BJ (cell line): ENCODE measurements around the gene CLCF1. TPM values are rescaled to one million over a fixed set of nuclear protein-coding genes. Genes with fewer than 3 reads are reported as not detected.

ENCODE experiments used
- CTCF ChIA-PET: fragments of 350-600 bp; formaldehyde crosslinking; extraction: SDS; loops from one replicate; lab custom pipeline; 2021; ENCODE audit warnings: antibody characterized with exemption, inconsistent platforms; lab: Yijun Ruan, JAX
- POLR2A ChIA-PET: fragments of 300-600 bp; sonication (Branson Sonifier 250); formaldehyde crosslinking; extraction: SDS; loops from one replicate; lab custom pipeline; 2021; ENCODE audit warnings: antibody characterized with exemption; lab: Charles Lee
- DNase-seq: peaks from one replicate; pipeline ENCODE4 v3.0.0-alpha.2; 2011; ENCODE audit warnings: low read depth
- H3K27me3 ChIP-seq: 2 replicates; pipeline ENCODE4 v1.6.0; 2011; ENCODE audit warnings: low read length; ENCODE audit not compliant: control insufficient read depth, insufficient read depth
- H3K36me3 ChIP-seq: 2 replicates; pipeline ENCODE4 v1.5.1; 2011; ENCODE audit warnings: low read length; ENCODE audit not compliant: control insufficient read depth, insufficient read depth
- H3K4me3 ChIP-seq: 2 replicates; pipeline ENCODE4 v1.5.1; 2011; ENCODE audit warnings: low read depth, mild to moderate bottlenecking, control low read depth, low read length
- polyA plus RNA-seq: library from polyadenylated mRNA; depleted of rRNA; stranded (reverse); fragments of >200 nt; gene quantifications from 2 replicates; pipeline ENCODE4 v1.2.3, GENCODE V29; 2011
- TF ChIP-seq, protein P1 (sequence below): IDR thresholded peaks from 2 replicates; pipeline ENCODE4 v1.5.1; 2011; ENCODE audit warnings: low read depth, mild to moderate bottlenecking, control low read depth, inconsistent platforms, low read length, moderate library complexity; ENCODE audit not compliant: insufficient read depth

The CLCF1 gene
- polyA plus RNA-seq, 1 experiment: 21.3 TPM

DNA sequence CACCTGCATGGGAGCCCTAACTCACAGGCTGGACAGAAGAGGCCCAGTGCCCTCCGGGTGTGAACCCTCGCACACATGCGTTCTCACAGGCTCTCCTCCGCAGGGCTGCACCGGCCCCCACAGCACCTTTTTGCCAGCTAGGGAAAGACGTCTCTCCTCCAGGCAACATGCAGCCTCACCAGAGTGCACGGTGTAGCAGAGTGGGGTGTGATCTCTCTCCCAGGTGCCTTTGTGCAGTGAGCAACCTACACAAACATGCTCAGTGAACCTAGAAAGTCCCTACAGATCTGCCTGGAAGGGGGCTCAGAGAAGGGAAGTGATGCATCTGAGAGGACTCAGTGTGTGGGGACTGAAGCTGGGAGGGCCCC lies 38.4 kb upstream of the CLCF1 start:
- ChIA-PET POLR2A (no interaction called here), CTCF (interaction anchor here (1.9 kb wide), 1 partner anchor 30 kb away, joined by 5 read pairs; no protein-coding TSS in a partner anchor)
- H3K27me3 ChIP-seq: peaks cover 17% of the 10 kb centered on the region
- DNase-seq: no peak
- H3K36me3 ChIP-seq: no peaks in the 10 kb centered on the region
- TF ChIP-seq, protein P1, sequence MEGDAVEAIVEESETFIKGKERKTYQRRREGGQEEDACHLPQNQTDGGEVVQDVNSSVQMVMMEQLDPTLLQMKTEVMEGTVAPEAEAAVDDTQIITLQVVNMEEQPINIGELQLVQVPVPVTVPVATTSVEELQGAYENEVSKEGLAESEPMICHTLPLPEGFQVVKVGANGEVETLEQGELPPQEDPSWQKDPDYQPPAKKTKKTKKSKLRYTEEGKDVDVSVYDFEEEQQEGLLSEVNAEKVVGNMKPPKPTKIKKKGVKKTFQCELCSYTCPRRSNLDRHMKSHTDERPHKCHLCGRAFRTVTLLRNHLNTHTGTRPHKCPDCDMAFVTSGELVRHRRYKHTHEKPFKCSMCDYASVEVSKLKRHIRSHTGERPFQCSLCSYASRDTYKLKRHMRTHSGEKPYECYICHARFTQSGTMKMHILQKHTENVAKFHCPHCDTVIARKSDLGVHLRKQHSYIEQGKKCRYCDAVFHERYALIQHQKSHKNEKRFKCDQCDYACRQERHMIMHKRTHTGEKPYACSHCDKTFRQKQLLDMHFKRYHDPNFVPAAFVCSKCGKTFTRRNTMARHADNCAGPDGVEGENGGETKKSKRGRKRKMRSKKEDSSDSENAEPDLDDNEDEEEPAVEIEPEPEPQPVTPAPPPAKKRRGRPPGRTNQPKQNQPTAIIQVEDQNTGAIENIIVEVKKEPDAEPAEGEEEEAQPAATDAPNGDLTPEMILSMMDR: no peak
- no peak overlapping the region for H3K4me3 ChIP-seq

DNA sequence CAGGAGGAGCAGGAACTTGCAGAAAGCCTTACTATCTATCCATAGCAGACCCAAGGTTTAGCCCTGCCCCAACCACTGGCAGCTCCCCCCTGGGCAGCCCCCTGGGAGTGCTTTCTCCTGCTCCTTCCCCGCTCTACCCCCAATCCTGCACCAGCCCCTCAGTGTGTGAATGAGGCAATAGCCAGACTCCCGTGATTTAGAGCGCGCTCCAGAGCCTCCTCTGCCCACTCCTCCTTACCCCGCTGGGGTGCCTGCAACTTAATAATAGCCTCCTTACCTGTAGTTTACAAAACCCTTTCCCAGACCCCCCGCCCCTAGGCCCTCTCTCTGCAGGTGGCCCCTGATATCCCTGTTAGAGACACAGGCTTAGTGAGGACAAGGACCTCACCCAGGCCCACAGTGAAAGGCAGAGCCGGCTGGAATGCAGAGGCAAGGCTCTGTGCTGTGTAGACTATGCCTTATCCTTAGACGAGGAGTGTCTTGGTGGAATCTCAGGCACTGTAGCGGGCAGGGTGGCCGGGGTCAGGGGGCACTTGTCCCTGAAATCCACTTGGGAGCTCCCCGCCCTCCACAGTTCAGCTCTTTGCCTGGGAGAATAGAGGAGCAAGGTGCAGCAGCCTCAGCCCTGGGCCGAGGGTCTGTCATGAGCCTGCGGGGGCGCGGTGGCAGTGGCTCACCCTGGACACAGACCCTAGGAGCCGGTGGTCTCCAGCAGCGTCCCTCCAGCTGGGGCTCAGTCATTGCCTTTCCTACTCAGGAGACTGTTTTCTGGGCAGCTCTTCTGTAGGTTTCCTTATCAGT lies 37.8 kb upstream of the CLCF1 start:
- H3K36me3 ChIP-seq: no peaks in the 10 kb centered on the region
- H3K27me3 ChIP-seq: peaks cover 17% of the 10 kb centered on the region
- TF ChIP-seq, protein P1: no peak
- H3K4me3 ChIP-seq: no peak overlapping the region
- ChIA-PET CTCF (interaction anchor here (1.9 kb wide), 1 partner anchor 29 kb away, joined by 5 read pairs; no protein-coding TSS in a partner anchor), POLR2A (no interaction called here)
- no peak for DNase-seq

DNA sequence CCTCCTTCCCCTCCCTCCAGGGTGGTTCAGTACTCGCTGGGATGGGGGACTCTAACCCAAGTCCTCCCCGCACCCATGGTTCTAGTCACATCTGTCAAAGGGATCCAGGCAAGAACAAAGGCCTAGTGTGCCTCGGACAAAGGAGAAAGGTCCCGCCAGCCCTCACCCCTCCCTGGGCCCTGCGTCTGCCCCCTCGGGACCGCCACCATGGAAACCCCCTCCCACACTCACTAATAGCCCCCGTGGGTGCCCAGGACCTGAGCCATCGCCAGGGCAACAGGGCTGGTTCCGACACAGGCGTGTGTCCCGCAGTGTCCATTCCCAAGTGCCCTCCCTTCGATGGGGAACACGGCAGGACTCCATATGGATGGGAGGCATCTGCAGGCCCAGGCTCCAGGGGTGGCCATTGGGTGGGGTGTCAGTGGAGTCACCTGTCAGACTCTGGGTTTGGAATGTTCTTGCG lies 37.0 kb upstream of the CLCF1 start:
- no peak for DNase-seq
- POLR2A ChIA-PET: no interaction called here
- TF ChIP-seq, protein P1: no peak
- CTCF ChIA-PET: no interaction called here
- Histone ChIP-seq H3K36me3 (no peaks in the 10 kb centered on the region), H3K27me3 (peaks cover 17% of the 10 kb centered on the region), H3K4me3 (no peak overlapping the region)

DNA sequence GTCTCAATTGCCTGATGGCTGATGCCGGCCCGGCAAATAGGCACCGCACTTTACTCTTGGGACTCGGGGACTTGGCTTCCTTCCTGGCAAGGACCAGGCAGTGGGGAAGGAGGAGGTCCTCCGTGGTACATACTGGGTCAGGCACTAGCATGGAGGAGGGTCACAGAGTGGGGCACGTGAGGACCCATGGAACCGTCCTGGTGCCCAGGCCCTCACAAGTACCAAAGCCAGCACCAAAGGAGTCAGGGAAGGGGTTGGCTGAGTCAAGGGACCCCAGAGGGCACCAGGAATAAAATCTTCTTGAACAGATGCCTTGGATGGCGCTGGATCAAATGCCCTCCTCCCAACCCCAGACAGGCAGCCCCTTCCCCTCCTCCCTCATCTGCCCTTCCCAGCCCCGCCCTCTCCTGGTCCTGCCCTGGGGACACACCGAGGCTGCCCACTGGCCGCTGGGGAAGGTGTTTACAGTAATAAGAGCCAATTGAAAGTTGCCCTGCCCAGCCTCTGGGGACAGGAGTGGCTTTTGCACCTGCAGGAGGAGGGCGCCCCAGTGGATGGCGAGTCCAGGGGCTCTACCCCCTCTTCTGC lies 36.5 kb upstream of the CLCF1 start:
- POLR2A ChIA-PET: no interaction called here
- TF ChIP-seq, protein P1: no peak

DNA sequence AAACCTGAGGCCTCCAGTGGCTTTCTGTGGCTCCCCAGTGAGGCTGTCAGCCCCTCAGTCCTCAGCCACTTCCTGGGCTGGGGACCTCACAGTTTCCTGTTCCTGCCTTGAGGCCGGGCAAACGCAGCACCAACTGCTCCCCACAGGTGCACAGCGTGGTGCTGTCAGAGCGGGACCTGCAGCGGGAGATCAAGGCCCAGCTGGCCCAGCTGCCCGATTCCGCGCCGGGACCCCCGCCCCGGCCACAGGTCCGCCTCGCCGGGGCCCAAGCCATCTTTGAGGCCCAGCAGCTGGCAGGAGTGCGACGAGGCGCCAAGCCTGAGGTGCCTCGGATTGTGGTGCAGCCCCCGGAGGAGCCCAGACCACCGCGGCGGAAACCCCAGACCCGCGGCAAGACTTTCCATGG lies 35.9 kb upstream of the CLCF1 start:
- ChIA-PET CTCF (interaction anchor here (1.2 kb wide), 1 partner anchor 58 kb away, joined by 3 read pairs; no protein-coding TSS in a partner anchor), POLR2A (no interaction called here)
- Histone ChIP-seq H3K36me3 (no peaks in the 10 kb centered on the region), H3K27me3 (peaks cover 14% of the 10 kb centered on the region), H3K4me3 (no peak overlapping the region)
- TF ChIP-seq, protein P1: no peak
- DNase-seq: no peak

More for the DNA sequence above, 36.5 kb upstream of the CLCF1 start:
- no peak for DNase-seq
- H3K27me3 ChIP-seq: peaks cover 14% of the 10 kb centered on the region
- CTCF ChIA-PET: no interaction called here
- H3K4me3 ChIP-seq: no peak overlapping the region
- H3K36me3 ChIP-seq: no peaks in the 10 kb centered on the region
